AG09309 (cell line): ENCODE data around the gene HOXC6.
A peak's percentile ranks its signal among the peaks of the same experiment; 100 is the strongest.

Source experiments
- DNase-seq: peaks from one replicate; pipeline ENCODE4 v3.0.0-alpha.2; 2010; ENCODE audit warnings: low read depth
- H3K4me3 ChIP-seq: 2 replicates; pipeline ENCODE4 v1.5.1; 2011; ENCODE audit warnings: mild to moderate bottlenecking, low read depth, low read length, moderate library complexity; ENCODE audit not compliant: control insufficient read depth
- TF ChIP-seq, protein P1 (sequence below): IDR thresholded peaks from 2 replicates; pipeline ENCODE4 v1.5.1; 2011; ENCODE audit warnings: mild to moderate bottlenecking, low read depth, low read length, inconsistent platforms; ENCODE audit not compliant: insufficient read depth, control insufficient read depth; ENCODE audit errors: missing control alignments

The HOXC6 gene

DNA sequence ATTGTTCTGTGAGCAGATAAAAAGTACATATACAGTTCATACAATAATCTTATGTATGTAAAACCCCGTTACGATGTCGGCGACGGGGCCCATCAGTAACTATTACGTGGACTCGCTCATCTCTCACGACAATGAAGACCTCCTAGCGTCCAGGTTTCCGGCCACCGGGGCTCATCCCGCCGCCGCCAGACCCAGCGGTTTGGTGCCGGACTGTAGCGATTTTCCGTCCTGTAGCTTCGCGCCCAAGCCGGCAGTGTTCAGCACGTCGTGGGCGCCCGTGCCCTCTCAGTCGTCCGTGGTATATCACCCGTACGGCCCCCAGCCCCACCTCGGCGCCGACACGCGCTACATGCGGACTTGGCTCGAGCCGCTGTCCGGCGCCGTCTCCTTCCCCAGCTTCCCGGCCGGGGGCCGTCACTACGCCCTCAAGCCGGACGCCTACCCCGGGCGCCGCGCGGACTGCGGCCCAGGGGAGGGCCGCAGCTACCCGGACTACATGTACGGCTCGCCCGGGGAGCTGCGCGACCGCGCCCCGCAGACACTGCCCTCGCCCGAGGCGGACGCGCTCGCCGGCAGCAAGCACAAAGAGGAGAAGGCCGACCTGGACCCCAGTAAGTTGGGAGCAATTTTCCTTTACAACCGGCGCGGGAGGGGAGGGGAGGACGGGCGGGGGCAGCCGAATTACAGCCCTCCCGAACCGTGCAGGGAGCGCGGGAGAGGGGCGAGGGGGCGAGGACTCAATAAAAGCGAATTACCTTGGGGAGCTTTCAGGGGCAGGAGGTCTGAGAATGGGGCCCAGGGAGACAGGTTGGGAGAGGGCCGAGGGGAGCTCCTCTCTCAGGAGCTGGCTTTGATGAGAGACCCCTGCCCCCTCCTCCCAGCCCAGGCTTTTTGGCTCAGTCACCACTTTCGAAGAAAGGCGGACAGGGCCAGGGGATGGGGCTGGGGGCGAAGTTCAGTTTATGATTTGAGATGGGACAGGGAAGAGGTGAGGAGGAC is 27.8 kb upstream of the HOXC6 start, which contains the start of gene HOXC9:
Gene HOXC9 (plus strand): TSS at position 46 of the 999 bp plus-strand sequence. CDS start 28 bp downstream, at position 74.
- peak within 1 kb of the TSS; percentile 86 for H3K4me3 ChIP-seq
- no peak for DNase-seq
- TF ChIP-seq, protein P1, sequence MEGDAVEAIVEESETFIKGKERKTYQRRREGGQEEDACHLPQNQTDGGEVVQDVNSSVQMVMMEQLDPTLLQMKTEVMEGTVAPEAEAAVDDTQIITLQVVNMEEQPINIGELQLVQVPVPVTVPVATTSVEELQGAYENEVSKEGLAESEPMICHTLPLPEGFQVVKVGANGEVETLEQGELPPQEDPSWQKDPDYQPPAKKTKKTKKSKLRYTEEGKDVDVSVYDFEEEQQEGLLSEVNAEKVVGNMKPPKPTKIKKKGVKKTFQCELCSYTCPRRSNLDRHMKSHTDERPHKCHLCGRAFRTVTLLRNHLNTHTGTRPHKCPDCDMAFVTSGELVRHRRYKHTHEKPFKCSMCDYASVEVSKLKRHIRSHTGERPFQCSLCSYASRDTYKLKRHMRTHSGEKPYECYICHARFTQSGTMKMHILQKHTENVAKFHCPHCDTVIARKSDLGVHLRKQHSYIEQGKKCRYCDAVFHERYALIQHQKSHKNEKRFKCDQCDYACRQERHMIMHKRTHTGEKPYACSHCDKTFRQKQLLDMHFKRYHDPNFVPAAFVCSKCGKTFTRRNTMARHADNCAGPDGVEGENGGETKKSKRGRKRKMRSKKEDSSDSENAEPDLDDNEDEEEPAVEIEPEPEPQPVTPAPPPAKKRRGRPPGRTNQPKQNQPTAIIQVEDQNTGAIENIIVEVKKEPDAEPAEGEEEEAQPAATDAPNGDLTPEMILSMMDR: no peak

DNA sequence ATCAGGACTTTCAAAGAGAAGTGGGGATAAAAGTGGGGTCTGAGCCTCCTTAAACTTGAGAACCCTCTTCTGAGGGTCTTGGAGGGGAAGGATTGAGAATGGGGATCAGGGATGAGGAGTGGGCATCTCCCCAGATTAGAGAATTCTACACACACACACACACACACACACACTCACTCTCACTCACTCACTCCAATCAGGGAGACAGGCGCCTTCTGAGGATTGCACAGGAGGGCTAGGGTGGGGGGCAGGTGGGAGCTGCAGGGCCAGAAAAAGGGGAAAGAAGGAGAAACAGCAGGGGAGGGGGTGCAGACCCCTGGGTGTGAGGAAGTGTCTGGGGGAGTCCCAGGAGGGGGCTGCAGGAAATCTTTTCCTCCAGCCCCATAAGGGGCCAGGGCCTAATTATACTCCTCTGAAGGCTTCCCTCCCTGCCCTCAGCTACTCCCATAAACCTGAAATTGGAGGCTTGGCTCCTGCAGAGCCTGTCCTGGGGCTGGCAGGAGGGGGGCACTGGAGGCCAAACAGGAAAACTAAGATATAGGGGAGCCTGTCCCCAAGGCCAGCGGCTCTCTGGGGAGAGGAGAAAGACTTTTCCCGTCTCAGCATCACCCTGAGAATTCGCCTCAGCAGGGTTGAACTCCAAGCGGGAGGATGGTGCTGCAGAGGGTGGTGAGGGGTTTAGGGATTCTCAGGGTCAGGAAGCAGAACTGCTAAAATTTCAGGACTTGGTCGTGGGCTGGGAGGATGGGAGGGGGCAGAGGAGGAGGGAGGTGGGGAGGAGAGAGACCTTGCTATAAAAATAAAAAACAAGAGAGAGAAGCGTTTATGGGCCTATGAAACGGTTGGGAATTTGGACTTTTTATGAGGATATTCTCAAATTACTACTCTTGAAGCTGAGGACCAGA is 26.7 kb upstream of the HOXC6 start:
- TF ChIP-seq, protein P1: no peak
- no peak for DNase-seq
- H3K4me3 ChIP-seq: no peak overlapping the region

DNA sequence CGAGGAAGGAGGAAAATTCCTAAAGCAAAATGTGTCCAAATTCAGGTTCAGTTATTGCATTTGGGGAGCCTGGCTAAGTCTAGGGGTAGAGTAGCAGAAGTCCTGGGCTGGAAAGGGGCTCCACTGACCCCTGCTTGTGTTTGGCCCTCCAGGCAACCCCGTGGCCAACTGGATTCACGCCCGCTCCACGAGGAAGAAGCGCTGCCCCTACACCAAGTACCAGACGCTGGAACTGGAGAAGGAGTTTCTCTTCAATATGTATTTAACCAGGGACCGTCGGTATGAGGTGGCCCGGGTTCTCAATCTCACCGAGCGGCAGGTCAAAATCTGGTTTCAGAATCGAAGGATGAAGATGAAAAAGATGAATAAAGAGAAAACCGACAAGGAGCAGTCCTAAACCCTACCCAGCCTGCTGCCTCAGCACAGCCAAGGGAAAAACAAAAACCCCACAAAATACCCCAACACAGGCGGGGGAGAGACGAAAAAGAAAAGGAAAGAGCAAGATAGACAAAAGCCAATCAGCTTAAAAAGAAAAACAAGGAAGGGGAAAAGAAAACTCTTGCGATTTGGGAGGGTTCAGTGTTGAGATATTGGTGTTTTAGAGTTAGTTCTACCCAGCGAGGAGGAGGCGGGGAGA is 25.8 kb upstream of the HOXC6 start:
- TF ChIP-seq, protein P1: no peak
- H3K4me3 ChIP-seq: no peak overlapping the region
- no peak for DNase-seq

DNA sequence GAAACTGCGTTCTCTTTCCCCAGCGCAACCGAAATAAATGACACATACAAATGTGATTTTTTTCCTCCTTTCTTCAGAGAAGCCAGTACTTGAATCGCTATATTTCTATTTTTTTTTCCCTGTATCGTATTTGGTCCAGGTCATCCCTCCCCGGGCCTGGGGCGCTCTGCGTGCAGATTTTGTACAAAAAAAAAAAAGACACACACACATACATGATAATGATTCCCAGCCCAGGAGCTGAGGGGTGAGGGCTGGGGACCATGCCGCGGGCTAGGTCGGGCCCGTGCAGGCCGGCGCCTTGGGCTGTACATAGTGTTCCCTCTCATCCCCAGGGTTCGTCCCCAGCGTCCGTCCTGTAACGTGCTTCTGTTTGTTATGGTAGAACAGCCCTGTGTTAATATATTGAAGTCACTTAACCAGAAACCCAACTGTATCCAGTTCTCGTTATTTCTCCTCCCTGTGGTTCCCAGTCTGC is 25.3 kb upstream of the HOXC6 start:
- no peak overlapping the region for H3K4me3 ChIP-seq
- DNase-seq: no peak
- TF ChIP-seq, protein P1: no peak

DNA sequence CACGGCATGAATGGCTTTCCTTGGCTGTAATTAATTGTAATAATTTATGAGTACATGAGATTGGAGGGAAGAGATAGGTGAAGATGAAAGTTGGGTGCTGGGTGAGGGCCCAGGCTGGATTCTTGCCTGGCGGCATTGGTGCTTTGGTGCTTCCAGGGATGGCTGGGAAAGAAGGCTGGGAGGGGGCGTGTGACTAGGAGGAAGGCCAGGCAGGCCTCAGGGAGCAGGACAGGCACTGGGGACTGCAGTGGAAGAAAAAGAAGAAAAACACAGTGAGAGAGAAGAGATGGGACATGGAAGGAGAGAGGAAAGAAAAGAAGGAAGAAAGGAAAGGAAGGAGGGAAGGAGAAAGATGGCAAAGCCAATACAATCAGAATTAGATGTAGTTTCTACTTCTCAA is 24.6 kb upstream of the HOXC6 start:
- H3K4me3 ChIP-seq: no peak overlapping the region
- DNase-seq: no peak
- TF ChIP-seq, protein P1: no peak
